HG03025 (cell line): ENCODE measurements around the gene AP3B2.
"Not testable (repeated sequence)": the region's sequence is repeated elsewhere in the genome, so short reads cannot be mapped to it uniquely, and the experiment has no call there.

Experiments
- ATAC-seq: cut with Tn5 transposase; IDR thresholded peaks from one replicate; pipeline ENCODE4 v1.9.1; 2021; ENCODE audit warnings: mild to moderate bottlenecking, moderate library complexity; ENCODE audit not compliant: unreplicated experiment, low FRiP score

The AP3B2 gene

GRCh38 chr15:82649226-82649999 is 60.3 kb downstream of the AP3B2 start:
- ATAC-seq: no peak

DNA sequence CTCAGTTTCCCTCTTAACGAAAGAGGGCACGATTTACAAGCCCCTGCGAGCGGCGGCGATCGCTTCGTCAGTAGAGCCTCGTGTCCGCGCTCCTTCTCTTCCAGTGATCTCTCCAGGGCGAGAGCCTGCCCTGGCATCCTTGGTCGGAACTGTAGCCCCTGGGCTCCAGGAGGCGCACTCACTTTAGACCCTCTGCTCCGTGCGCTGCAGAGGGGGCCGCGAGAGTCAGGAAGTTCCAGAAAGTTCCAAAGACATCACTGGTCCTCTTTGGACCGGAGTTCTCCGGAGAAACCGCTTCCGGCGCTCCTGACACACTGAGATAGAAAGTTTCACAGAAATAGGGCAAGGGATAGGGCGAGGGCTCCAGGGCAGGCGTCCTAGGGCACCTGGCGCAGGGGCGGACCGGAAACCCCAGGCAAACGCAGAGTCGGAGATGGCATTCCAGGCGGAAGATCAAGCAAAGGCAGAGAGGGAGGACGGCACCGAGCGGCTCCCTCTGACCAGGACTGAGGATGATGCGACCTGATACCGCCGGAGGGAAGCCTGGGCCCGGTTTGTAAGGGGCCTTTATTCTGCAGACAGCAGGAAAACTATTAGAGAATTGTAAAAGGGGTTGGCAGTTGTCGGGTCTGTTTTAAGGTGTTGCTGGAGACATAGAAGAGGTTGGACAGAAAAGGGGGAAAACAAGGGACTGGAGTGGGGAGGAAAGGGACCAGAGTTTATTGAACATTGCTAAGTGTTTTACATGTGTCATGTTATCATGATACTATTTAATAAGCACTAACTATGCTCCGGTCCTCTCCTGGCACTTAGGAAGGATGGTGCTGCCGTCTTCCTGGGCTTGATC is 61.2 kb downstream of the AP3B2 start:
- no peak for ATAC-seq

- ATAC-seq: no peak
Measured at GRCh38 chr15:82647835-82648256, 61.8 kb downstream of the AP3B2 start.

DNA sequence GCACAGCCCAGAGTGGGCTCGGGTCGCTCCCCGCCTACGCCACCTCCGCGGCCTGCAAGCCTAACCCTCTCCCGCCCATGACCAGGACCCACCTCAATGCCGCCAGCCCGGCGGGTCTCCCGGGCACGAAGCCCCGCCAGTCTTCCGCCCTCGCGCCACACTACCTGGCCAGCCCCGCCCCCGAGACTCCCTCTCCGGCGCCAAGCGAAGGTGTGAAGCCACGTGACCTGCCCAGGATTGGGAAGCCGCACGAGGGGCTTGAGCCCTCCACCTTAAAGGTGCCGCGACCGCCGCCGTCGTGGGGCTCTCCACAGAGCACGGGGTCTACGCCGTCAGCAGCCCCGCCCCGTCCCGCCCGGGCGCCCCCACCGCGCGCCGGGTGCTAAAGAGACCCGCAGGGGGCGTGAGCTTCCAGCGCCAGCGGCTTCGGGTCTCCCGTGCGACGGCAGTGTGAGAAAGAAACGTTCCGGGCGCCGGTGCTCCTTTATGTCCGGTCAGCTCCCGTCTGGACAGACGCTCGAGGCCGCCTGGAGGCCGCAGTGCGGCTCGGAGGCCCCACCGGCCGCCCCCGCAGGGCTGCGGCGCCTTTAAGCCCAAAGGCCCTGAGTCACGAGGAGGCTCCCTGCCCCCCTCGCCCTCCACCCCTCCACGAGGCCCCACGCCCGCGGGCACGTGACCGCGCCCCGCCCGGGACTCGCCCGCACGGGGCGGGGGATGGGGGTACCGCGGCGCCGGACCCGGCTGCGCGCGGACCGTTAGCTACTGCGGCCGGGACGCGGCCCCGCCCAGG is 62.4 kb downstream of the AP3B2 start, which contains the start of gene CPEB1:
TSS of gene CPEB1 (minus strand) at position 319 of the 790 bp plus-strand sequence. CDS start 18,904 bp downstream, outside the sequence.
- no peak for ATAC-seq

GRCh38 chr15:82646250-82647044 is 63.2 kb downstream of the AP3B2 start:
- ATAC-seq: no peak

DNA sequence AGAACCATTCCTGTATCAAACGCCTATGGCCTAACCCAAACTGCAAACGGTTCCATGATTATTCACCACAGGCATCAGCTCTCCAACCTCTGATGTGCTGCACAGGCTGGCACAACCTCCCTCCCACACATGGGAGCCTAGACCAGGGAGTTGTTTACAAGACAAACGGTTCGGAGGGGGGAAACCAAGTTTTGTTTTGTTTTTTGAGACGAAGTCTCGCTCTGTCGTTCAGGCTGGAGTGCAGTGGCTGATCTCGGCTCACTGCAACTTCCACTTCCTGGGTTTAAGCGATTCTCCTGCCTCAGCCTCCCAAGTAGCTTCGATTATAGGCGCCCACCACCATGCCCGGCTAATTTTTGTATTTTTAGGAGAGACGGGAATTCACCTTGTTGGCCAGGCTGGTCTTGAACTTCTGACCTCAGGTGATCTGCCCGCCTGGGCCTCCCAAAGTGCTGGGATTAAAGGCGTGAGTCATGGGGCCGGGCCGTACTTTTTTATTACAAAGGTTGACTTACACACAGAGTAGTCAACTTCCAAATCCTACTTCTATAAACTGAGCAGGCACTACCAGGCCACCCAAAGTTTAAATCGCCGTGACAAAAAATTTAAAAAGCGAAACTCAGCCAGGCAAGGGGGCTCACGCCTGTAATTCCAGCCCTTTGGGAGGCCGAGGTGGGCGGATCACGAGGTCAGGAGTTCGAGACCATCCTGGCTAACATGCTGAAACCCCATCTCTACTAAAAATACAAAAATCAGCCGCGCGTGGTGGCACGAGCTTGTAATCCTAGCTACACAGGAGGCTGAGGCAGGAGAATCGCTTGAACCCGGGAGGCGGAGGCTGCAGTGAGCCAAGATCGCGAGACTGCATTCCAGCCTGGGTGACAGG is 64.5 kb downstream of the AP3B2 start:
- not testable (repeated sequence) for ATAC-seq

- ATAC-seq: no peak
Measured at GRCh38 chr15:82643992-82644391, 65.7 kb downstream of the AP3B2 start.

- no peak for ATAC-seq
Measured at GRCh38 chr15:82642656-82643055, 67.0 kb downstream of the AP3B2 start.

DNA sequence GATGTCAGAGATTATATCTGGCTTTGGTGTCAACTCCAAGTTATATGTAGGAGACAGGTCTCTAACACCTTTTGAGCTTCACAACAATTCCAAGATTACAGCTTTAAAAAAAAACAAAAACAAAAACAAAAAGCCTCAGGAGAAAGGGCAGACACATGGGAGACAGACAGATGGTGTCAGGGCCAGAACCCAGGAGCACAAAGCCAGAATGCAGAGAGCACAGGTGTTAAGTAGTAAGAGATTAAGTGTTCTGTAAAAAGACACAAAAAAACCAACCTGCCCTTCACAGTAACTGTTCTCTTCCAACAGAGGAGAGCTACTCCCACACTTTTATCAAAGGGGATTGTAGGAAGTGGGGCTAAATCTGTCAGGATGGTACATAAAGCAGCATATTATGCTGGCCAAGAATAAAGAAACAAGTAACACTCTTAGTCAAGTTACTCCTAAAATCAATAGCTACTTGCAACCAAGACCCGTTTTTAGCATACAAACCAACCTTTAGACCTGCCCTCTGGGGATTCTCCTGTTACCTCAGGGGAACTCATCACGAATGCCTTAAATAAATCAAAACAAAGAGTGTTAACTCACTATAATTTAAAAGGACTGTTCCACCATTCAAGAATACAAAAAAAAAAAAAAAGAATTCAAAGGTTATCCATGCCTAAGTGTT is 68.4 kb downstream of the AP3B2 start:
- ATAC-seq: no peak

DNA sequence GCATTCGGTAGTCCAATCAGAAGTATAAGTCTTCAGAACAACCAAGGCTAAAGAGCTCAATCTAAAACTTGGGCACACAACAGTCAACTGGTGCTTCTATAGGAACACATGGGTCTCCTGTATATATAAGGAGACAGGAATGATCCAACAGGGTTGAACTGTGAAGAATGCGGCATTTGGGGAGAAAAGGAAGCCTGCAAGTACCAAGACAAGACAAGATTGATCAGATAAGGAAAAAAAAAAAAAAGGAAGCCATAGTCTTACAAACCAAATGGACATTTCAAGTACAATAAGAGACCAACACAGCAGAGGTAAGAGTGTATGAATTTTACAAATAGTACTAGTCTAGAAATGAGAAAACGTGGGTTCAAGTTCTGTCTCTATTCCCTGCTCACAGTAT is 69.0 kb downstream of the AP3B2 start:
- no peak for ATAC-seq

- no peak for ATAC-seq
Measured at GRCh38 chr15:82635798-82636197, 73.9 kb downstream of the AP3B2 start.

- ATAC-seq: no peak
Measured at GRCh38 chr15:82630033-82630432, 79.6 kb downstream of the AP3B2 start.

- ATAC-seq: no peak
Measured at GRCh38 chr15:82625136-82625535, 84.5 kb downstream of the AP3B2 start.

- ATAC-seq: no peak
Measured at GRCh38 chr15:82624438-82624837, 85.2 kb downstream of the AP3B2 start.

DNA sequence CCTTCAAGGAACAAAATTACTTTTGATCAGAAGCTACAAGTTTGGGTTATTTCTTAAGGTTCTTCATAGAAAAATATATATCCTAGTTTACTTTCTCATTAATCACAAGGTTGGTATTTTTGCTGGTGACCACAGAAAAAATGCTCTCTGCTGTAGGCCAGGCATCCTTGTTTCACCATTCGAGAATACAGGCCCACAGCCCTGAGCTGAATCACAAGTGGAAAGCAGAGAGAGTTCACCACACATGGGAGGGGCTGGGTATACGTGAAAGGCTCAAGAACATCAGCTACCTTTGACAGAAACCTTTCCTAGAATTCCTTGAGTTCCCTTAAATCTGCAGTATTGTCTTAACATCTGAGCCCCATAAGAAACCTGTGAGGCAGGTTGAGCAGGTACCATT is 85.7 kb downstream of the AP3B2 start:
- no peak for ATAC-seq

DNA sequence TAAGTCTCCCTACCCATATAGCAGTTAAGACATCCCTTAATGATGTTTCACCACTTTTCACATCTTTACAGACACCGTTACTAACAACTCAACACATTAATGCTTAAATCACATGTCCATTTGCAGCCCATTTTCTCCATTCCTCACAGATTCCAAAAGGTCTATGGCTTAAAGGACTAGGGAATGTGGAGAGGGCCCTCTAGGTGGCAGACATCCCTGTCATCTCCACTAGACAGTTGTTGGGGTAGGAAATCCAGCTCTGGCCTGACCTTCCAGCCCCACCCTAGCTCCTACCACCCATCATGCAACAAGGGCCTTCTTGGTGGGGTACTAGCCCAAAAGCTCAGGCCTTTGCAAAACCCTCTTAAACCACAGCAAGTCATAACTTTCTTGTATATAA is 87.7 kb downstream of the AP3B2 start:
- ATAC-seq: no peak

- ATAC-seq: no peak
Measured at GRCh38 chr15:82613747-82614146, 95.9 kb downstream of the AP3B2 start.

DNA sequence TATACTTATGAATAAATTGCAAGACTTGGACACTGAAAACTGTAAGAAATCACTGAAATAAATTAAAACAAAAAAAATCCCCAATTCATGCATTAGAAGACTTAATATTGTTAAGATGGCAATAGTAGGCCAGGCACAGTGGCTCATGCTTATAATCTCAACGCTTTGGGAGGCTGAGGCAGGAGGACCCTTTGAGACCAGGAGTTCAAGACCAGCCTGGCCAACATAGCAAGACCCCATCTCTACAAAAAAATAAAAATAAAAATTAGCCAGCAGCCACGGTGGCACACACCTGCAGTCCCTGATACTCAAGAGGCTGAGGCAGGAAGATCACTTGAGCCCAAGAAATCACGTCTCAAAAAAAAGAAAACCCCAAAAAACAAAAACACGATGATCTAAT is 98.3 kb downstream of the AP3B2 start:
- ATAC-seq: no peak
